Osteocyte (in vitro differentiated cells): ENCODE data around the gene ZNF784. TPM values are rescaled to one million over a fixed set of nuclear protein-coding genes. Genes with fewer than 3 reads are reported as not detected.
"Not testable (repeated sequence)": the region's sequence is repeated elsewhere in the genome, so short reads cannot be mapped to it uniquely, and the experiment has no call there.

Source experiments
- DNase-seq: peaks from one replicate; pipeline ENCODE4 v3.0.0; 2021; ENCODE audit warnings: mixed read lengths; ENCODE audit not compliant: unreplicated experiment; ENCODE audit errors: extremely low spot score
- H3K27ac Mint-ChIP-seq: one replicate; pipeline ENCODE4 v1.8.0; 2021; ENCODE audit warnings: mild to moderate bottlenecking, mixed read lengths; ENCODE audit not compliant: unreplicated experiment
- H3K27me3 Mint-ChIP-seq: one replicate; pipeline ENCODE4 v1.8.0; 2021; ENCODE audit warnings: mixed read lengths; ENCODE audit not compliant: unreplicated experiment
- H3K36me3 Mint-ChIP-seq: one replicate; pipeline ENCODE4 v1.8.0; 2021; ENCODE audit warnings: mixed read lengths; ENCODE audit not compliant: unreplicated experiment
- H3K4me1 Mint-ChIP-seq: one replicate; pipeline ENCODE4 v1.8.0; 2021; ENCODE audit warnings: mixed read lengths; ENCODE audit not compliant: unreplicated experiment
- H3K4me3 Mint-ChIP-seq: one replicate; pipeline ENCODE4 v1.8.0; 2021; ENCODE audit warnings: mild to moderate bottlenecking, moderate library complexity, mixed read lengths; ENCODE audit not compliant: unreplicated experiment
- H3K9me3 Mint-ChIP-seq: one replicate; pipeline ENCODE4 v1.8.0; 2021; ENCODE audit warnings: mixed read lengths; ENCODE audit not compliant: unreplicated experiment
- CTCF ChIP-seq: fragments of 200-600 bp; sonication (generic); IDR thresholded peaks from 2 replicates; pipeline ENCODE4 v1.5.0; 2021; ENCODE audit warnings: antibody characterized with exemption, mild to moderate bottlenecking, moderate library complexity
- total RNA-seq: library from RNA; stranded (reverse); gene quantifications from 2 replicates; pipeline ENCODE4 v1.2.1, GENCODE V29; 2021

The ZNF784 gene
- total RNA-seq, 1 donor from 2014 or later: 9.6 TPM

GRCh38 chr19:55585658-55586339 lies 38.6 kb downstream of the ZNF784 start:
- no peaks in the 10 kb centered on the region for H3K9me3 Mint-ChIP-seq
- DNase-seq: peak; percentile 92
- no peak for TF ChIP-seq CTCF
- H3K27ac Mint-ChIP-seq: peak overlapping the region; percentile 94
- peaks cover 34% of the 10 kb centered on the region for H3K4me1 Mint-ChIP-seq
- H3K27me3 Mint-ChIP-seq: no peaks in the 10 kb centered on the region
- no peaks in the 10 kb centered on the region for H3K36me3 Mint-ChIP-seq
- peak overlapping the region; percentile 72 for H3K4me3 Mint-ChIP-seq

- Mint-ChIP-seq H3K27me3 (no peaks in the 10 kb centered on the region), H3K4me3 (no peak overlapping the region), H3K36me3 (no peaks in the 10 kb centered on the region), H3K9me3 (no peaks in the 10 kb centered on the region), H3K27ac (peak overlapping the region; percentile 94), H3K4me1 (peaks cover 36% of the 10 kb centered on the region)
- no peak for TF ChIP-seq CTCF
- no peak for DNase-seq
Measured at GRCh38 chr19:55584871-55585270, 39.5 kb downstream of the ZNF784 start.

GRCh38 chr19:55583897-55584296 lies 40.5 kb downstream of the ZNF784 start:
- H3K36me3 Mint-ChIP-seq, H3K4me3 Mint-ChIP-seq, H3K27me3 Mint-ChIP-seq, H3K9me3 Mint-ChIP-seq, H3K27ac Mint-ChIP-seq, DNase-seq: not testable (repeated sequence)
- H3K4me1 Mint-ChIP-seq: peaks cover 40% of the 10 kb centered on the region

- H3K27ac Mint-ChIP-seq, H3K4me3 Mint-ChIP-seq, H3K9me3 Mint-ChIP-seq, H3K36me3 Mint-ChIP-seq, DNase-seq, H3K27me3 Mint-ChIP-seq: not testable (repeated sequence)
- H3K4me1 Mint-ChIP-seq: peaks cover 38% of the 10 kb centered on the region
Measured at GRCh38 chr19:55582284-55582683, 42.1 kb downstream of the ZNF784 start.

GRCh38 chr19:55581823-55582223 lies 42.5 kb downstream of the ZNF784 start:
- TF ChIP-seq CTCF: no peak
- H3K4me1 Mint-ChIP-seq: peaks cover 34% of the 10 kb centered on the region
- peaks cover 10% of the 10 kb centered on the region for H3K36me3 Mint-ChIP-seq
- no peak overlapping the region for H3K27ac Mint-ChIP-seq
- no peaks in the 10 kb centered on the region for H3K9me3 Mint-ChIP-seq
- H3K4me3 Mint-ChIP-seq: peak overlapping the region; percentile 91
- no peaks in the 10 kb centered on the region for H3K27me3 Mint-ChIP-seq
- DNase-seq: no peak

- no peaks in the 10 kb centered on the region for H3K9me3 Mint-ChIP-seq
Measured at GRCh38 chr19:55581145-55581822, 43.1 kb downstream of the ZNF784 start.

More at GRCh38 chr19:55581145-55581822, 43.1 kb downstream of the ZNF784 start:
- peak overlapping the region; percentile 91 for H3K4me3 Mint-ChIP-seq
- no peak for DNase-seq
- no peaks in the 10 kb centered on the region for H3K27me3 Mint-ChIP-seq
- peaks cover 29% of the 10 kb centered on the region for H3K4me1 Mint-ChIP-seq
- H3K36me3 Mint-ChIP-seq: peaks cover 13% of the 10 kb centered on the region
- H3K27ac Mint-ChIP-seq: peak overlapping the region; percentile 63
- TF ChIP-seq CTCF: no peak
